GM12878 (cell line): ENCODE measurements around the gene PLEKHM1. TPM values are rescaled to one million over a fixed set of nuclear protein-coding genes. Genes with fewer than 3 reads are reported as not detected.

Experiments
- ATAC-seq: fragments of 200-7000 bp; cut with Tn5 transposase; 3 replicates; pipeline ENCODE4 v1.9.1; 2020; ENCODE audit warnings: mild to moderate bottlenecking, moderate library complexity
- BruUV-seq: library from RNA; stranded (reverse); fragments of 400-500 nt; replicated peaks from 2 replicates; lab custom pipeline; 2021; lab: Mats Ljungman, UMichigan
- CTCF ChIA-PET: fragments of 300-600 bp; sonication (Branson Sonifier 250); formaldehyde crosslinking; extraction: SDS; loops from one replicate; lab custom pipeline; 2021; ENCODE audit warnings: inconsistent platforms; lab: Yijun Ruan, JAX
- POLR2A ChIA-PET: fragments of 350-600 bp; formaldehyde crosslinking; extraction: SDS; loops from one replicate; lab custom pipeline; 2021; ENCODE audit warnings: inconsistent platforms; lab: Charles Lee
- RAD21 ChIA-PET: fragments of 300-600 bp; sonication (Branson Sonifier 250); formaldehyde crosslinking; loops from one replicate; lab custom pipeline; 2023; ENCODE audit warnings: antibody characterized with exemption; ENCODE audit not compliant: unreplicated experiment; lab: Charles Lee
- SMC1A ChIA-PET: fragments of 300-600 bp; sonication (Branson Sonifier 250); formaldehyde crosslinking; loops from one replicate; lab custom pipeline; 2023; ENCODE audit not compliant: unreplicated experiment, uncharacterized antibody; lab: Charles Lee
- DNase-seq: peaks from one replicate; pipeline ENCODE4 v3.0.0-alpha.2; 2011; ENCODE audit warnings: low read depth, low spot score
- FAIRE-seq: peaks from 3 replicates; lab custom pipeline; 2011; peaks lifted over from hg19 to GRCh38; lab: Jason Lieb, UNC
- H2AFZ ChIP-seq: 2 replicates; pipeline ENCODE4 v1.6.0; 2011; ENCODE audit warnings: low read depth, low read length, control low read depth; ENCODE audit not compliant: control insufficient read depth
- H3K27ac ChIP-seq: 2 replicates; pipeline ENCODE4 v1.5.1; 2011; ENCODE audit warnings: control low read depth; ENCODE audit not compliant: control insufficient read depth, insufficient read depth
- H3K27me3 ChIP-seq, 2 experiments: replicated peaks in 1 of 2; 2 replicates each; pipeline versions ENCODE4 v1.6.0 to v1.6.1; 2011; ENCODE audit warnings: low read length in 1 of 2; ENCODE audit not compliant: control insufficient read depth in 2 of 2, insufficient read depth in 2 of 2
- H3K36me3 ChIP-seq, 2 experiments: 2 replicates each; pipeline ENCODE4 v1.5.1; 2011; ENCODE audit warnings: low read length in 1 of 2; ENCODE audit not compliant: control insufficient read depth in 2 of 2, insufficient read depth in 2 of 2
- H3K4me1 ChIP-seq: 2 replicates; pipeline ENCODE4 v1.6.1; 2011; ENCODE audit warnings: mild to moderate bottlenecking, low read length, moderate library complexity, mixed read lengths; ENCODE audit not compliant: control insufficient read depth, insufficient read depth
- H3K4me2 ChIP-seq: 2 replicates; pipeline ENCODE4 v1.6.0; 2011; ENCODE audit warnings: control low read depth; ENCODE audit not compliant: control insufficient read depth, insufficient read depth
- H3K4me3 ChIP-seq: fragments of 200-600 bp; sonication (generic); 2 replicates; pipeline ENCODE4 v1.5.1; 2016
- H3K79me2 ChIP-seq: 2 replicates; pipeline ENCODE4 v1.6.0; 2011; ENCODE audit warnings: low read length; ENCODE audit not compliant: control insufficient read depth, insufficient read depth
- H3K9ac ChIP-seq: 2 replicates; pipeline ENCODE4 v1.8.0; 2011; ENCODE audit warnings: low read length, control low read depth, mixed read lengths; ENCODE audit not compliant: control insufficient read depth, insufficient read depth
- H3K9me3 ChIP-seq: replicated peaks from 3 replicates; pipeline ENCODE4 v1.5.1; 2011; ENCODE audit warnings: mild to moderate bottlenecking, low read length; ENCODE audit not compliant: control insufficient read depth, insufficient read depth
- H4K20me1 ChIP-seq: 2 replicates; pipeline ENCODE4 v1.6.0; 2011; ENCODE audit not compliant: control insufficient read depth, insufficient read depth
- BACH1 ChIP-seq: fragments of 450-650 bp; IDR thresholded peaks from 2 replicates; pipeline ENCODE4 v1.6.1; 2017; ENCODE audit warnings: mild to moderate bottlenecking, borderline replicate concordance
- BCL3 ChIP-seq: IDR thresholded peaks from 2 replicates; pipeline ENCODE4 v1.6.1; 2011; ENCODE audit warnings: borderline replicate concordance, low read depth, mild to moderate bottlenecking, moderate library complexity, low read length; ENCODE audit not compliant: insufficient read depth, poor library complexity, severe bottlenecking
- IKZF2 ChIP-seq, 2 experiments: fragments of 450-650 bp; IDR thresholded peaks; 2 replicates each; pipeline ENCODE4 v1.6.1; 2017; ENCODE audit warnings: mild to moderate bottlenecking in 2 of 2, moderate library complexity in 2 of 2
- LARP7 ChIP-seq: fragments of 450-650 bp; IDR thresholded peaks from 2 replicates; pipeline ENCODE4 v1.6.1; 2017; ENCODE audit warnings: mild to moderate bottlenecking
- MXI1 ChIP-seq: fragments of 150-350 bp; IDR thresholded peaks from 2 replicates; pipeline ENCODE4 v1.6.1; 2011; ENCODE audit warnings: low read depth, mild to moderate bottlenecking, inconsistent platforms, low read length, improper control_type of control experiment
- MYC ChIP-seq: IDR thresholded peaks from 2 replicates; pipeline ENCODE4 v1.6.1; 2011; ENCODE audit warnings: mild to moderate bottlenecking, low read length, moderate library complexity, inconsistent platforms; ENCODE audit not compliant: insufficient read depth, insufficient replicate concordance, insufficient read length, severe bottlenecking
- NFYB ChIP-seq: IDR thresholded peaks from 2 replicates; pipeline ENCODE4 v1.6.1; 2011; ENCODE audit warnings: low read depth, mild to moderate bottlenecking, low read length, improper control_type of control experiment, moderate library complexity; ENCODE audit not compliant: insufficient read depth
- POLR2A ChIP-seq: IDR thresholded peaks from 2 replicates; pipeline ENCODE4 v1.6.1; 2011; ENCODE audit warnings: low read depth, mild to moderate bottlenecking, low read length
- PRDM15 ChIP-seq: fragments of 450-650 bp; formaldehyde crosslinking; IDR thresholded peaks from 2 replicates; pipeline ENCODE4 v1.4.0; 2020; ENCODE audit warnings: mild to moderate bottlenecking, moderate library complexity
- SIN3A ChIP-seq: IDR thresholded peaks from 2 replicates; pipeline ENCODE4 v1.6.1; 2012; ENCODE audit warnings: low read depth, low read length, improper control_type of control experiment
- STAT3 ChIP-seq: IDR thresholded peaks from 2 replicates; pipeline ENCODE4 v1.6.1; 2011; ENCODE audit warnings: low read depth, low read length, improper control_type of control experiment
- WGBS: methylation state at CpG from one replicate; pipeline ENCODE4 v1.1.6; 2016; ENCODE audit warnings: low lambda C conversion rate; ENCODE audit not compliant: insufficient replicate concordance, insufficient coverage; ENCODE audit errors: missing lambda C conversion rate; 5-methylcytosine and 5-hydroxymethylcytosine counted together
- in situ Hi-C: fragments of 300-500 bp; cut with MboI; formaldehyde crosslinking; loops from 9 replicates; pipeline ENCODE4 v1.14.3; 2018; ENCODE audit warnings: mixed read lengths
- intact Hi-C: fragments of 100-400 bp; cut with micrococcal nuclease; formaldehyde crosslinking; loops from one replicate; pipeline ENCODE4 v1.14.2; 2022; ENCODE audit not compliant: unreplicated experiment
- polyA plus RNA-seq, 11 experiments: library from polyadenylated mRNA; depleted of rRNA in 4 of 11; unstranded in 6 of 11; stranded (reverse) in 5 of 11; fragments of >200 nt; fragmentation: Nextera tagmentation in 4 of 11; fragmentation: Illumina TruSeq in 1 of 11; extraction: Ambion mirVana in 4 of 11; extraction: Trizol in 1 of 11; gene quantifications; 1 replicate in 1 of 11; 2 replicates in 10 of 11; pipeline versions ENCODE4 v1.2.1 to v1.2.3, GENCODE V29; 2011 to 2016; ENCODE audit warnings: inconsistent platforms in 2 of 11, missing spikeins in 2 of 11, low read depth in 1 of 11
- total RNA-seq, 4 experiments: library from RNA; depleted of rRNA in 3 of 4; stranded (reverse); fragments of >200 nt in 3 of 4; fragmentation: Illumina TruSeq in 1 of 4; extraction: Trizol in 1 of 4; gene quantifications; 2 replicates each; pipeline versions ENCODE4 v1.2.1 to v1.2.3, GENCODE V29; 2013 to 2021

PLEKHM1 gene
- total and polyA plus RNA-seq, 10 of the 15 experiments (the other 5 are each of a cell fraction or from before 2014, with no cell fraction given), result 0.21 to 27.8 (median 9.4) TPM

GRCh38 chr17:45409659-45410076 lies 80.9 kb downstream of the PLEKHM1 start:
- Histone ChIP-seq H3K4me3 (peak overlapping the region; percentile 89), H4K20me1 (no peaks in the 10 kb centered on the region), H2AFZ (no peak overlapping the region; the same call in 1 of the 2 replicates), H3K79me2 (peaks cover 37% of the 10 kb centered on the region), H3K27me3 (no peaks in the 10 kb centered on the region), H3K27ac (peak overlapping the region; percentile 92), H3K4me2 (peak overlapping the region; percentile 94), H3K36me3 (peaks cover 2 to 6% of the 10 kb centered on the region in 2 experiments), H3K9ac (peak overlapping the region; percentile 91), H3K4me1 (peaks cover 45% of the 10 kb centered on the region), H3K9me3 (no peaks in the 10 kb centered on the region)
- intact Hi-C loops (no loop called here), in situ Hi-C loops (loop anchor here (25.0 kb wide), 1 partner anchor 428 kb away; the partner anchor contains the start of gene SPPL2C)
- ATAC-seq (peak; percentile 37), DNase-seq (no peak), FAIRE-seq (no peak)
- BruUV-seq, result TSS peak; percentile 63
- CTCF ChIA-PET, result interaction anchor here (1.0 to 5.8 kb wide), 4 partner anchors 16 to 98 kb away, joined by 3 to 67 read pairs (median 22); no protein-coding TSS in a partner anchor
- WGBS, result 0% methylated on average over 4 of the region's 5 CpGs
- SMC1A ChIA-PET, result interaction anchor here (0.6 to 1.9 kb wide), 7 partner anchors 8 to 276 kb away, joined by 3 to 7 read pairs (median 4); partner anchors contain the start of gene PLEKHM1
- RAD21 ChIA-PET, result interaction anchor here (1.2 to 2.8 kb wide), 3 partner anchors 19 to 93 kb away, joined by 3 to 7 read pairs (median 5); partner anchors contain the start of gene MAP3K14
- TF ChIP-seq MXI1, result no peak
- 0 out of 2 replicates have a peak, but pooled peaks have one; percentile 14 for TF ChIP-seq SIN3A
- TF ChIP-seq LARP7, result 0 out of 2 replicates have a peak, but pooled peaks have one; percentile 45
- TF ChIP-seq NFYB, result no peak
- no peak for TF ChIP-seq STAT3
- no peak for TF ChIP-seq BCL3
- TF ChIP-seq MYC, result no peak
- no peak for TF ChIP-seq PRDM15 (CRISPR knock-in tag)
- no peak for TF ChIP-seq POLR2A
- TF ChIP-seq BACH1, result 0 out of 2 replicates have a peak, but pooled peaks have one; percentile 20
- TF ChIP-seq IKZF2 (IDR thresholded peaks at IDR 0.05), result no peak
- POLR2A ChIA-PET, result interaction anchor here (0.5 to 1.7 kb wide), 10 partner anchors 8 to 256 kb away, joined by 3 to 5 read pairs (median 4); partner anchors contain the start of gene MAP3K14
